Neural progenitor cell (in vitro differentiated cells): ENCODE data around the gene ADAM11.

Source experiments
- EZH2 ChIP-seq: fragments of 200-600 bp; sonication (generic); IDR thresholded peaks from 2 replicates; pipeline ENCODE4 v1.6.1; 2017; ENCODE audit warnings: antibody characterized with exemption, mild to moderate bottlenecking, moderate library complexity
- EZH2phosphoT487 ChIP-seq: fragments of 200-600 bp; sonication (generic); IDR thresholded peaks from 2 replicates; pipeline ENCODE4 v1.6.1; 2017; ENCODE audit warnings: antibody characterized with exemption
- TF ChIP-seq, protein P1 (sequence below): fragments of 200-600 bp; sonication (generic); IDR thresholded peaks from 2 replicates; pipeline ENCODE4 v1.5.1; 2017; ENCODE audit warnings: antibody characterized with exemption, mild to moderate bottlenecking

DNA sequence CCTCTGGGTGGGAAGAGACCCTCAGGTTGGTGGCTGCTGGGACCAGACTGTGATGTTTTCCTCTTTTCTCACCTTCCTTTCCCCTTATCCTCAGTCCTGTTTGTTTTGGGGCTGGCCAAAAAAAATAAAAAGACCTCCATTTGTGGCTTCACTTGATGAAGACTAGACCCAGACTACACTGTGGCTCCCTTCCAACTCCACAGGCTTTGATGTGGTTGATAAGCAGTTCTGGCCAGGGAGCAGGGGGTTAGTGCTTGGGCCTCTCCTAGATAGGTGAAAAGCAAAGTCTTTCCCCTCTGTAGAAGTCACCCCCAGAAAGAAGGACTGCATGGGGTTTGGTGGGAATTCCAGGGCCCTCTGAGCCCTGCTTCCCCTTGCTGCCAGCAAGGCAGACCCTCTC lies 11.2 kb upstream of the ADAM11 start:
- TF ChIP-seq, protein P1, sequence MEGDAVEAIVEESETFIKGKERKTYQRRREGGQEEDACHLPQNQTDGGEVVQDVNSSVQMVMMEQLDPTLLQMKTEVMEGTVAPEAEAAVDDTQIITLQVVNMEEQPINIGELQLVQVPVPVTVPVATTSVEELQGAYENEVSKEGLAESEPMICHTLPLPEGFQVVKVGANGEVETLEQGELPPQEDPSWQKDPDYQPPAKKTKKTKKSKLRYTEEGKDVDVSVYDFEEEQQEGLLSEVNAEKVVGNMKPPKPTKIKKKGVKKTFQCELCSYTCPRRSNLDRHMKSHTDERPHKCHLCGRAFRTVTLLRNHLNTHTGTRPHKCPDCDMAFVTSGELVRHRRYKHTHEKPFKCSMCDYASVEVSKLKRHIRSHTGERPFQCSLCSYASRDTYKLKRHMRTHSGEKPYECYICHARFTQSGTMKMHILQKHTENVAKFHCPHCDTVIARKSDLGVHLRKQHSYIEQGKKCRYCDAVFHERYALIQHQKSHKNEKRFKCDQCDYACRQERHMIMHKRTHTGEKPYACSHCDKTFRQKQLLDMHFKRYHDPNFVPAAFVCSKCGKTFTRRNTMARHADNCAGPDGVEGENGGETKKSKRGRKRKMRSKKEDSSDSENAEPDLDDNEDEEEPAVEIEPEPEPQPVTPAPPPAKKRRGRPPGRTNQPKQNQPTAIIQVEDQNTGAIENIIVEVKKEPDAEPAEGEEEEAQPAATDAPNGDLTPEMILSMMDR: no peak
- TF ChIP-seq EZH2 (no peak), EZH2phosphoT487 (no peak)
